ENCODE results near the gene SERF2. TPM values are rescaled to one million over a fixed set of nuclear protein-coding genes. Genes with fewer than 3 reads are reported as not detected.

SERF2 gene
- total RNA-seq, 1 donor from 2014 or later = 805 TPM

GRCh38 chr15:43751885-43752284, 40.2 kb upstream of the SERF2 start:
- H3K27me3 Mint-ChIP-seq = no peaks in the 10 kb centered on the region
- peaks cover 32% of the 10 kb centered on the region for H3K36me3 Mint-ChIP-seq
- H3K4me1 Mint-ChIP-seq (ENCODE audit: unreplicated experiment) = peaks cover 19% of the 10 kb centered on the region
- TF ChIP-seq CTCF (conservative IDR thresholded peaks at IDR 0.05) = no peak
- DNase-seq (ENCODE audit: extremely low spot score, unreplicated experiment) = no peak
- H3K4me3 Mint-ChIP-seq = peak overlapping the region; percentile 24
- H3K27ac Mint-ChIP-seq = peak overlapping the region; percentile 6
- H3K9me3 Mint-ChIP-seq = no peaks in the 10 kb centered on the region

GRCh38 chr15:43762824-43763223, 29.3 kb upstream of the SERF2 start:
- H3K36me3 Mint-ChIP-seq = peaks cover 36% of the 10 kb centered on the region
- no peak for DNase-seq (ENCODE audit: extremely low spot score, unreplicated experiment)
- H3K4me3 Mint-ChIP-seq = no peak overlapping the region
- TF ChIP-seq CTCF (conservative IDR thresholded peaks at IDR 0.05) = no peak
- H3K4me1 Mint-ChIP-seq (ENCODE audit: unreplicated experiment) = no peaks in the 10 kb centered on the region
- no peaks in the 10 kb centered on the region for H3K27me3 Mint-ChIP-seq
- H3K27ac Mint-ChIP-seq = peak overlapping the region; percentile 30
- H3K9me3 Mint-ChIP-seq = no peaks in the 10 kb centered on the region

- Mint-ChIP-seq H3K4me1 (ENCODE audit: unreplicated experiment) (no peaks in the 10 kb centered on the region), H3K9me3 (no peaks in the 10 kb centered on the region), H3K36me3 (peaks cover 46% of the 10 kb centered on the region), H3K27me3 (no peaks in the 10 kb centered on the region), H3K27ac (no peak overlapping the region), H3K4me3 (no peak overlapping the region)
- no peak for DNase-seq (ENCODE audit: extremely low spot score, unreplicated experiment)
- TF ChIP-seq CTCF (conservative IDR thresholded peaks at IDR 0.05) = no peak
Observed at GRCh38 chr15:43763819-43764446, 28.2 kb upstream of the SERF2 start.

- peaks cover 4% of the 10 kb centered on the region for H3K4me1 Mint-ChIP-seq (ENCODE audit: unreplicated experiment)
- H3K27me3 Mint-ChIP-seq = no peaks in the 10 kb centered on the region
- no peak overlapping the region for H3K4me3 Mint-ChIP-seq
- peak overlapping the region; percentile 80 for H3K27ac Mint-ChIP-seq
- H3K9me3 Mint-ChIP-seq = no peaks in the 10 kb centered on the region
- DNase-seq (ENCODE audit: extremely low spot score, unreplicated experiment) = no peak
- H3K36me3 Mint-ChIP-seq = peaks cover 46% of the 10 kb centered on the region
- peak; percentile 86 for TF ChIP-seq CTCF (conservative IDR thresholded peaks at IDR 0.05)
Observed at GRCh38 chr15:43769584-43770228, 22.4 kb upstream of the SERF2 start.

GRCh38 chr15:43771816-43772215, 20.3 kb upstream of the SERF2 start:
- H3K4me3 Mint-ChIP-seq = peak overlapping the region; percentile 74
- no peak for TF ChIP-seq CTCF (conservative IDR thresholded peaks at IDR 0.05)
- H3K4me1 Mint-ChIP-seq (ENCODE audit: unreplicated experiment) = peaks cover 11% of the 10 kb centered on the region
- no peaks in the 10 kb centered on the region for H3K27me3 Mint-ChIP-seq
- H3K36me3 Mint-ChIP-seq = peaks cover 40% of the 10 kb centered on the region
- peak overlapping the region; percentile 99 for H3K27ac Mint-ChIP-seq
- DNase-seq (ENCODE audit: extremely low spot score, unreplicated experiment) = no peak
- no peaks in the 10 kb centered on the region for H3K9me3 Mint-ChIP-seq
